CD4-positive, CD25-positive, alpha-beta regulatory T cell (primary cell): ENCODE measurements around the gene CACNB1. TPM values are rescaled to one million over a fixed set of nuclear protein-coding genes. Genes with fewer than 3 reads are reported as not detected.
"Not testable (repeated sequence)": the region's sequence is repeated elsewhere in the genome, so short reads cannot be mapped to it uniquely, and the experiment has no call there.

Source experiments
- ATAC-seq, 2 donors: fragments of 150-1000 bp; cut with Tn5 transposase; one replicate each; pipeline ENCODE4 v1.10.0; 2021; ENCODE audit warnings: low read depth in 2 of 2, moderate number of reproducible peaks in 2 of 2, moderate library complexity in 1 of 2
- DNase-seq, 3 donors: peaks; one replicate each; pipeline versions ENCODE4 v3.0.0 to v3.0.0-alpha.2; 2012 to 2022; ENCODE audit warnings: mixed read lengths in 1 of 3
- H3K27ac ChIP-seq: one replicate; pipeline ENCODE4 v1.7.0; 2013; ENCODE audit warnings: mild to moderate bottlenecking, low read length; ENCODE audit not compliant: insufficient read depth, poor library complexity, severe bottlenecking
- H3K27me3 ChIP-seq: one replicate; pipeline ENCODE4 v1.7.0; 2013; ENCODE audit warnings: low read length; ENCODE audit not compliant: control insufficient read depth, insufficient read depth
- H3K36me3 ChIP-seq: one replicate; pipeline ENCODE4 v1.7.0; 2013; ENCODE audit warnings: mild to moderate bottlenecking, low read length, moderate library complexity; ENCODE audit not compliant: control insufficient read depth, insufficient read depth
- H3K4me1 ChIP-seq: 2 replicates; pipeline ENCODE4 v1.7.0; 2013; ENCODE audit warnings: mild to moderate bottlenecking, low read length; ENCODE audit not compliant: insufficient read depth, control insufficient read depth, poor library complexity, severe bottlenecking
- H3K4me3 ChIP-seq: one replicate; pipeline ENCODE4 v1.7.0; 2013; ENCODE audit warnings: low read depth, mild to moderate bottlenecking, low read length, moderate library complexity
- H3K9me3 ChIP-seq, 2 experiments: 1 replicate in 1 of 2; 2 replicates in 1 of 2; pipeline ENCODE4 v1.7.0; 2013; ENCODE audit warnings: low read length in 2 of 2, mild to moderate bottlenecking in 1 of 2, moderate library complexity in 1 of 2; ENCODE audit not compliant: control insufficient read depth in 2 of 2
- H3K27ac Mint-ChIP-seq, 3 donors: one replicate each; pipeline ENCODE4 v1.8.0; 2020 to 2022; ENCODE audit warnings: mild to moderate bottlenecking in 3 of 3, mixed read lengths in 3 of 3, moderate library complexity in 2 of 3
- H3K27me3 Mint-ChIP-seq: one replicate; pipeline ENCODE4 v1.8.0; 2022; ENCODE audit warnings: mild to moderate bottlenecking, mixed read lengths
- H3K36me3 Mint-ChIP-seq: one replicate; pipeline ENCODE4 v1.8.0; 2020; ENCODE audit warnings: mixed read lengths
- H3K4me1 Mint-ChIP-seq, 4 donors: one replicate each; pipeline ENCODE4 v1.8.0; 2020 to 2022; ENCODE audit warnings: mixed read lengths in 4 of 4, mild to moderate bottlenecking in 1 of 4
- H3K4me3 Mint-ChIP-seq, 4 donors: one replicate each; pipeline ENCODE4 v1.8.0; 2020 to 2022; ENCODE audit warnings: mild to moderate bottlenecking in 4 of 4, mixed read lengths in 4 of 4, moderate library complexity in 3 of 4
- H3K9me3 Mint-ChIP-seq, 7 donors: one replicate each; pipeline ENCODE4 v1.8.0; 2020 to 2022; ENCODE audit warnings: mixed read lengths in 7 of 7, mild to moderate bottlenecking in 3 of 7, moderate library complexity in 2 of 7
- polyA plus RNA-seq, 4 donors: library from polyadenylated mRNA; unstranded; fragments of 300-500 nt; fragmentation: Illumina TruSeq; gene quantifications; one replicate each; pipeline ENCODE4 v1.2.3, GENCODE V29; 2021
- total RNA-seq: library from RNA; stranded (reverse); gene quantifications from one replicate; pipeline ENCODE4 v1.2.3, GENCODE V29; 2022

The CACNB1 gene
- total and polyA plus RNA-seq, 5 donors from 2014 or later = 0.48 to 19.3 (median 1.2) TPM

DNA sequence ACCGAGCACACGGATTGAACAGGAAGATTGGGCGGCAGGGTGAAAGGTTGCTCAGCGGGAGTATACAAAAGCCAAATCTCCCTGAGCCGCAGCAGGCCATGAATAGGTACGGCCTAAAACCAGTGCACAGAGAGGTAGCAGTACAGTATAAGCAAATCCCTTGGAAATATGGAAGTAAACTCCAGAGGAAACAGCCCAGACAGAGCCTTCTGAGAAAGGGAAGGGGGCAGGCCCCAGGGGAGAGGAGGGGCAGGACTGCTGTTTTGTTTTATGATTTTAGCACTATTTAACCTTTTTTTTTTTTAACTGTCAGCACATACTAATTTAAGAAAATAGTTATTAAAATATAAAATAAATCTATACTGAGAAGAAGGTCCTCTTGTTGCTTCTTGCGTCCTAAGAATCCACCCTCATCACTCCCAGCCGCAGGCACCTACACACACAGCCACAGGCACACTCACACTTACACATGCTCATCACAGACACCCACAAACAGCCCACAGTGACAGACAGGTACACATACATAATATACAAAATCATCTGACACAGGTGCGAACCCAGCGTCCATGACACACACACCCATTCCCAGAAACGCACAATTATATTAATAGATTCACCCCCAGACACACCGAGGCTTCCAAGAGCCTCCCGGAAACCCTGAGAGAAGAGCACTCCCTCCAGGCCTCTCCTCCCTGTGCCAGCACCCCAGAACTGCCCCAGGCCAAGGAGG is 58.9 kb downstream of the CACNB1 start:
- no peak overlapping the region for H3K4me3 ChIP-seq
- H3K27me3 Mint-ChIP-seq = peaks cover 12% of the 10 kb centered on the region
- H3K9me3 ChIP-seq = no peaks in the 10 kb centered on the region
- DNase-seq (no peak), ATAC-seq (no peak)
- H3K36me3 ChIP-seq = no peaks in the 10 kb centered on the region
- H3K27ac ChIP-seq = no peak overlapping the region
- peak overlapping the region in 1 of 3 donors; percentile 76 for H3K27ac Mint-ChIP-seq
- no peak overlapping the region for H3K4me3 Mint-ChIP-seq
- H3K4me1 Mint-ChIP-seq = no peaks in the 10 kb centered on the region
- peaks cover 0 to 3% (median 0%) of the 10 kb centered on the region in 7 donors for H3K9me3 Mint-ChIP-seq
- H3K4me1 ChIP-seq = no peaks in the 10 kb centered on the region
- H3K36me3 Mint-ChIP-seq = no peaks in the 10 kb centered on the region
- H3K27me3 ChIP-seq = no peaks in the 10 kb centered on the region

DNA sequence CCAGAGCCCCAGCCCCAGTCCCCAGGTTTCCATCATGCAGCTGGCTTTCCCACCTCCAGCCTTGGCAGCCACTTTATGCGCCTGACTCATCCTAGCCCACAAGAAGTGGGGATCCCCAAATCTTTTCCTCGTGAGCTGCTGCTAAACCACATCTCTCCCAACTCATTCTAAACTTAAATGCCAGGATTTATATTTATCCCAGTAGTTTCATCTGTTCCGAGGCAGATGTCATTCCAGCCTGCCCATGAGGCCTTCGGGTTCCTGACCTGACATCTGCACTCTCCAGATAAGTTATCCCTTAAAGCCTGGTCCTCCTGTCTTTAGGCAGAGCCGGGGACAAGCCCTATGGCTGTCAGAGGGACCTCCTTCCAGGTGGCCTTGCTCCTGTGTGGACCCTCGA is 62.6 kb downstream of the CACNB1 start:
- H3K4me3 ChIP-seq = no peak overlapping the region
- ATAC-seq (no peak), DNase-seq (no peak)
- no peaks in the 10 kb centered on the region for H3K27me3 ChIP-seq
- peaks cover 12% of the 10 kb centered on the region for H3K27me3 Mint-ChIP-seq
- no peak overlapping the region for H3K27ac ChIP-seq
- no peaks in the 10 kb centered on the region for H3K4me1 ChIP-seq
- no peaks in the 10 kb centered on the region for H3K36me3 ChIP-seq
- peak overlapping the region in 1 of 3 donors; percentile 29 for H3K27ac Mint-ChIP-seq
- H3K9me3 Mint-ChIP-seq = peaks cover 0 to 3% (median 0%) of the 10 kb centered on the region in 7 donors
- no peaks in the 10 kb centered on the region for H3K4me1 Mint-ChIP-seq
- H3K4me3 Mint-ChIP-seq = no peak overlapping the region
- no peaks in the 10 kb centered on the region for H3K36me3 Mint-ChIP-seq
- H3K9me3 ChIP-seq = no peaks in the 10 kb centered on the region

- Histone ChIP-seq H3K27me3 (no peaks in the 10 kb centered on the region), H3K4me1 (no peaks in the 10 kb centered on the region), H3K4me3 (no peak overlapping the region), H3K36me3 (no peaks in the 10 kb centered on the region), H3K9me3 (no peaks in the 10 kb centered on the region), H3K27ac (no peak overlapping the region)
- Mint-ChIP-seq H3K27me3 (peaks cover 5% of the 10 kb centered on the region), H3K4me3 (no peak overlapping the region), H3K36me3 (no peaks in the 10 kb centered on the region), H3K27ac (peak overlapping the region in 1 of 3 donors; percentile 42), H3K4me1 (peaks cover 0 to 2% (median 0%) of the 10 kb centered on the region in 4 donors), H3K9me3 (peaks cover 0 to 3% (median 0%) of the 10 kb centered on the region in 7 donors)
- DNase-seq (no peak), ATAC-seq (no peak)
These were observed 65.3 kb downstream of the CACNB1 start for GRCh38 chr17:39132192-39132610.

DNA sequence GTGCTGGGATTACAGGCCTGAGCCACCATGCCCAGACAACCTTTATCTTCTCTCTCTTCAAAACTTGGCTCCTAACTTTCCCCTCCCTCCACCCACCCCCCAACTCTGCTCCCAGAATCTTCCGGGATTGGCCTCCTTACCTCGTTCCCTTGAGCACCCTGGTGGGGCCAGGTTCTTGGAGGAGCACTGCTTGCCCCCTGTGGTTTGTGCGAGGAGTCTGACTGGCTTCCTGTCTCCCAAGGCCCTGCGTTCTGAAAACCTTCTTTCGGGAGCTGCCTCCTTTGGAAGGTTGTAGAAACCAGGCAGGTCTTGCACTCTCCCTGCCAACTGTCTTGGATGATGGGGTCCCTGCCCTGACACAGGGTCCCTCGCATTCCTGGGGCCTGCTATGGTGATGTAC is 65.9 kb downstream of the CACNB1 start:
- DNase-seq (no peak), ATAC-seq (no peak)
- no peak overlapping the region for H3K27ac Mint-ChIP-seq
- peaks cover 0 to 3% (median 0%) of the 10 kb centered on the region in 4 donors for H3K4me1 Mint-ChIP-seq
- H3K4me3 ChIP-seq = no peak overlapping the region
- no peaks in the 10 kb centered on the region for H3K27me3 ChIP-seq
- H3K27me3 Mint-ChIP-seq = no peaks in the 10 kb centered on the region
- H3K4me1 ChIP-seq = no peaks in the 10 kb centered on the region
- H3K27ac ChIP-seq = no peak overlapping the region
- no peaks in the 10 kb centered on the region for H3K9me3 ChIP-seq
- no peaks in the 10 kb centered on the region for H3K36me3 ChIP-seq
- peaks cover 0 to under 1% (median 0%) of the 10 kb centered on the region in 7 donors for H3K9me3 Mint-ChIP-seq
- H3K36me3 Mint-ChIP-seq = no peaks in the 10 kb centered on the region
- H3K4me3 Mint-ChIP-seq = no peak overlapping the region

DNA sequence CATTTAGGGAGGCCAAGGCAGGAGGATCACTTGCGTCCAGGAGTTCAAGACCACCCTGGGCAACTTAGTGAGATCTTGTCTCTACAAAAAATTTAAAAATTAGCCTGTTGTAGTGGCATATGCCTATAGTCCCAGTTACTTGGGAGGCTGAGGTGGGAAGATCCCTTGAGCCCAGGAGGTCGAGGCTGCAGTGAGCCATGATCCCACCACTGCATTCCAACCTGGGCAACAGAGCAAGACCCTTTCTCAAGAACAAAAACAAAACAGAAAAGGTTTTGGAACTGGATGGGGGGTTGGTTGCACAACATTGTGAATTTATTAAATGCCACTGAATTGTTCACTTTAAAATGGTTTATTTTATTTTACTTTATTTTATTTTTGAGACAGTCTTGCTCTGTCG is 67.3 kb downstream of the CACNB1 start:
- no peak overlapping the region for H3K4me3 ChIP-seq
- H3K27ac ChIP-seq = no peak overlapping the region
- H3K4me1 Mint-ChIP-seq = peaks cover 0 to 3% (median 0%) of the 10 kb centered on the region in 4 donors
- no peak overlapping the region for H3K4me3 Mint-ChIP-seq
- H3K9me3 Mint-ChIP-seq = no peaks in the 10 kb centered on the region
- DNase-seq = no peak
- H3K27me3 ChIP-seq = no peaks in the 10 kb centered on the region
- H3K36me3 ChIP-seq = no peaks in the 10 kb centered on the region
- no peaks in the 10 kb centered on the region for H3K27me3 Mint-ChIP-seq
- ATAC-seq = no peak
- H3K27ac Mint-ChIP-seq = peak overlapping the region in 2 of 3 donors; percentile 55 to 75
- no peaks in the 10 kb centered on the region for H3K9me3 ChIP-seq
- no peaks in the 10 kb centered on the region for H3K4me1 ChIP-seq
- no peaks in the 10 kb centered on the region for H3K36me3 Mint-ChIP-seq

- not testable (repeated sequence) for H3K4me1 ChIP-seq, H3K9me3 Mint-ChIP-seq, H3K4me3 Mint-ChIP-seq, H3K4me3 ChIP-seq, DNase-seq, ATAC-seq, H3K27me3 Mint-ChIP-seq, H3K4me1 Mint-ChIP-seq, H3K27ac ChIP-seq, H3K9me3 ChIP-seq, H3K36me3 ChIP-seq, H3K27me3 ChIP-seq, H3K36me3 Mint-ChIP-seq
- peak overlapping the region; percentile 65 to 79 (median 75) for H3K27ac Mint-ChIP-seq
These were observed 67.9 kb downstream of the CACNB1 start for GRCh38 chr17:39129544-39129943.

DNA sequence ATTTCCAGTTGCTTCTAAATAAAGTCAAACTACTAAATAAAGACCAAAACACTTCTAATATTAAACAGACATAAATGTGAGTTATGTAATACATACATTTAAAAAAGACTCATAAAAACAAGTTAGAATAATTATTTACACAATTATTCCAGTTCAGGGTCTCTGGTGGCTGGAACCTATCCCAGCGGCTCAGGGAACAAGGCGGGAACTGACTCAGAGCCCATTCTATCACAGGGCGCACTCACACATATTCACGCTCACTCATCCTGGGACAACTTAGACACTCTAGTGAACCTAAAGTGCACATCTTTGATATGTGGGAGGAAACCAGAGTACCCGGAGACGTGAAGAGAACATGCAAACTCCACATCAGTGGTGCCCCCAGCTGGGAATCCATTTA is 71.0 kb downstream of the CACNB1 start:
- Histone ChIP-seq H3K27ac (no peak overlapping the region), H3K4me3 (no peak overlapping the region), H3K4me1 (no peaks in the 10 kb centered on the region), H3K27me3 (no peaks in the 10 kb centered on the region), H3K9me3 (no peaks in the 10 kb centered on the region), H3K36me3 (no peaks in the 10 kb centered on the region)
- Mint-ChIP-seq H3K4me1 (peaks cover 0 to 3% (median 0%) of the 10 kb centered on the region in 4 donors), H3K4me3 (no peak overlapping the region), H3K9me3 (no peaks in the 10 kb centered on the region), H3K36me3 (no peaks in the 10 kb centered on the region), H3K27me3 (no peaks in the 10 kb centered on the region), H3K27ac (no peak overlapping the region)
- DNase-seq = no peak
- ATAC-seq = no peak
